Neuron (in vitro differentiated cells): Measurements from ENCODE around the gene SEMA5B.

Experiments
- H2AFZ ChIP-seq: one replicate; pipeline ENCODE4 v1.6.1; 2013; ENCODE audit warnings: low read depth, mild to moderate bottlenecking, inconsistent platforms, low read length, moderate library complexity
- H3K27me3 ChIP-seq: one replicate; pipeline ENCODE4 v1.6.1; 2013; ENCODE audit warnings: low read length; ENCODE audit not compliant: insufficient read depth
- H3K36me3 ChIP-seq: one replicate; pipeline ENCODE4 v1.6.1; 2013; ENCODE audit warnings: low read length; ENCODE audit not compliant: insufficient read depth
- H3K4me1 ChIP-seq: one replicate; pipeline ENCODE4 v1.6.1; 2013; ENCODE audit warnings: low read length; ENCODE audit not compliant: insufficient read depth
- H3K4me3 ChIP-seq: 2 replicates; pipeline ENCODE4 v1.5.1; 2013; ENCODE audit warnings: mild to moderate bottlenecking, low read length, moderate library complexity
- H3K9me3 ChIP-seq: one replicate; pipeline ENCODE4 v1.6.1; 2013; ENCODE audit warnings: low read length

The SEMA5B gene

GRCh38 chr3:122921791-122922651 lies 105.5 kb downstream of the SEMA5B start:
- Histone ChIP-seq H2AFZ (no peak overlapping the region), H3K4me3 (no peak overlapping the region), H3K9me3 (no peaks in the 10 kb centered on the region), H3K27me3 (no peaks in the 10 kb centered on the region), H3K36me3 (peaks cover 95% of the 10 kb centered on the region), H3K4me1 (no peaks in the 10 kb centered on the region)

GRCh38 chr3:122920986-122921385 lies 106.6 kb downstream of the SEMA5B start:
- Histone ChIP-seq H3K4me3 (no peak overlapping the region), H3K9me3 (no peaks in the 10 kb centered on the region), H3K4me1 (no peaks in the 10 kb centered on the region), H3K27me3 (no peaks in the 10 kb centered on the region), H3K36me3 (peaks cover 95% of the 10 kb centered on the region), H2AFZ (no peak overlapping the region)

- Histone ChIP-seq H3K4me3 (no peak overlapping the region), H3K4me1 (no peaks in the 10 kb centered on the region), H3K36me3 (peaks cover 99% of the 10 kb centered on the region), H2AFZ (no peak overlapping the region), H3K27me3 (no peaks in the 10 kb centered on the region), H3K9me3 (no peaks in the 10 kb centered on the region)
Measured at GRCh38 chr3:122919291-122919610, 108.3 kb downstream of the SEMA5B start.

- H3K27me3 ChIP-seq, result no peaks in the 10 kb centered on the region
Measured at GRCh38 chr3:122918576-122919290, 108.8 kb downstream of the SEMA5B start.

GRCh38 chr3:122917412-122917811 lies 110.2 kb downstream of the SEMA5B start:
- Histone ChIP-seq H3K4me3 (no peak overlapping the region), H3K27me3 (no peaks in the 10 kb centered on the region), H3K36me3 (peaks cover 98% of the 10 kb centered on the region), H3K4me1 (no peaks in the 10 kb centered on the region), H2AFZ (no peak overlapping the region), H3K9me3 (no peaks in the 10 kb centered on the region)

More at GRCh38 chr3:122918576-122919290, 108.8 kb downstream of the SEMA5B start:
- H3K36me3 ChIP-seq, result peaks cover 100% of the 10 kb centered on the region
- no peak overlapping the region for H3K4me3 ChIP-seq
- H3K9me3 ChIP-seq, result no peaks in the 10 kb centered on the region
- no peak overlapping the region for H2AFZ ChIP-seq
- H3K4me1 ChIP-seq, result no peaks in the 10 kb centered on the region

GRCh38 chr3:122916580-122916979 lies 111.0 kb downstream of the SEMA5B start:
- Histone ChIP-seq H3K4me1 (no peaks in the 10 kb centered on the region), H3K9me3 (no peaks in the 10 kb centered on the region), H3K4me3 (no peak overlapping the region), H2AFZ (no peak overlapping the region), H3K27me3 (no peaks in the 10 kb centered on the region), H3K36me3 (peaks cover 98% of the 10 kb centered on the region)

GRCh38 chr3:122916084-122916483 lies 111.5 kb downstream of the SEMA5B start:
- Histone ChIP-seq H3K36me3 (peaks cover 98% of the 10 kb centered on the region), H3K4me3 (no peak overlapping the region), H2AFZ (no peak overlapping the region), H3K27me3 (no peaks in the 10 kb centered on the region), H3K4me1 (no peaks in the 10 kb centered on the region), H3K9me3 (no peaks in the 10 kb centered on the region)

GRCh38 chr3:122915300-122916055 lies 112.1 kb downstream of the SEMA5B start:
- Histone ChIP-seq H2AFZ (no peak overlapping the region), H3K36me3 (peaks cover 96% of the 10 kb centered on the region), H3K4me3 (no peak overlapping the region), H3K9me3 (no peaks in the 10 kb centered on the region), H3K4me1 (no peaks in the 10 kb centered on the region), H3K27me3 (no peaks in the 10 kb centered on the region)

GRCh38 chr3:122913539-122914100 lies 113.9 kb downstream of the SEMA5B start:
- Histone ChIP-seq H3K9me3 (no peaks in the 10 kb centered on the region), H2AFZ (no peak overlapping the region), H3K36me3 (peaks cover 95% of the 10 kb centered on the region), H3K4me3 (no peak overlapping the region), H3K4me1 (no peaks in the 10 kb centered on the region), H3K27me3 (no peaks in the 10 kb centered on the region)

- H3K4me3 ChIP-seq, result no peak overlapping the region
- no peaks in the 10 kb centered on the region for H3K4me1 ChIP-seq
- H3K27me3 ChIP-seq, result no peaks in the 10 kb centered on the region
- no peaks in the 10 kb centered on the region for H3K9me3 ChIP-seq
- H2AFZ ChIP-seq, result no peak overlapping the region
- peaks cover 94% of the 10 kb centered on the region for H3K36me3 ChIP-seq
Measured at GRCh38 chr3:122912772-122913538, 114.6 kb downstream of the SEMA5B start.

GRCh38 chr3:122911901-122912300 lies 115.7 kb downstream of the SEMA5B start:
- Histone ChIP-seq H3K27me3 (no peaks in the 10 kb centered on the region), H2AFZ (no peak overlapping the region), H3K9me3 (no peaks in the 10 kb centered on the region), H3K36me3 (peaks cover 91% of the 10 kb centered on the region), H3K4me1 (no peaks in the 10 kb centered on the region), H3K4me3 (no peak overlapping the region)

- Histone ChIP-seq H2AFZ (no peak overlapping the region), H3K27me3 (no peaks in the 10 kb centered on the region), H3K4me3 (no peak overlapping the region), H3K4me1 (no peaks in the 10 kb centered on the region), H3K36me3 (peaks cover 58% of the 10 kb centered on the region), H3K9me3 (peaks cover 1% of the 10 kb centered on the region)
Measured at GRCh38 chr3:122908251-122908650, 119.3 kb downstream of the SEMA5B start.
